IgD-negative memory B cell (primary cell): ENCODE data around the gene SLC27A6. TPM values are rescaled to one million over a fixed set of nuclear protein-coding genes. Genes with fewer than 3 reads are reported as not detected.
"Not testable (repeated sequence)": the region's sequence is repeated elsewhere in the genome, so short reads cannot be mapped to it uniquely, and the experiment has no call there.

Experiments
- H3K27ac Mint-ChIP-seq, 3 donors: one replicate each; pipeline ENCODE4 v1.8.0; 2020 to 2022; ENCODE audit warnings: mild to moderate bottlenecking in 3 of 3, mixed read lengths in 3 of 3, moderate library complexity in 1 of 3
- H3K27me3 Mint-ChIP-seq: one replicate; pipeline ENCODE4 v1.8.0; 2021; ENCODE audit warnings: mixed read lengths
- H3K36me3 Mint-ChIP-seq: one replicate; pipeline ENCODE4 v1.8.0; 2020; ENCODE audit warnings: mild to moderate bottlenecking, mixed read lengths
- H3K4me1 Mint-ChIP-seq, 3 donors: one replicate each; pipeline ENCODE4 v1.8.0; 2020 to 2022; ENCODE audit warnings: mixed read lengths in 3 of 3, mild to moderate bottlenecking in 1 of 3
- H3K4me3 Mint-ChIP-seq, 4 donors: one replicate each; pipeline ENCODE4 v1.8.0; 2020 to 2022; ENCODE audit warnings: mild to moderate bottlenecking in 4 of 4, mixed read lengths in 4 of 4, moderate library complexity in 3 of 4
- H3K9me3 Mint-ChIP-seq, 3 donors: one replicate each; pipeline ENCODE4 v1.8.0; 2020 to 2021; ENCODE audit warnings: mixed read lengths in 3 of 3, mild to moderate bottlenecking in 1 of 3
- polyA plus RNA-seq: library from polyadenylated mRNA; unstranded; fragments of 300-500 nt; fragmentation: Illumina TruSeq; gene quantifications from one replicate; pipeline ENCODE4 v1.2.3, GENCODE V29; 2021

SLC27A6 gene
- polyA plus RNA-seq, 1 donor from 2014 or later: not detected

GRCh38 chr5:129031886-129032683 is 66.8 kb downstream of the SLC27A6 start:
- Mint-ChIP-seq H3K4me1 (no peaks in the 10 kb centered on the region), H3K36me3 (no peaks in the 10 kb centered on the region), H3K27ac (no peak overlapping the region), H3K27me3 (peaks cover 7% of the 10 kb centered on the region), H3K4me3 (no peak overlapping the region), H3K9me3 (no peaks in the 10 kb centered on the region)

GRCh38 chr5:129036257-129036656 is 71.0 kb downstream of the SLC27A6 start:
- not testable (repeated sequence) for H3K4me3 Mint-ChIP-seq, H3K4me1 Mint-ChIP-seq, H3K27ac Mint-ChIP-seq, H3K27me3 Mint-ChIP-seq, H3K9me3 Mint-ChIP-seq, H3K36me3 Mint-ChIP-seq

GRCh38 chr5:129041196-129041881 is 76.1 kb downstream of the SLC27A6 start:
- peaks cover 4% of the 10 kb centered on the region for H3K27me3 Mint-ChIP-seq
- H3K4me1 Mint-ChIP-seq: no peaks in the 10 kb centered on the region
- no peak overlapping the region for H3K4me3 Mint-ChIP-seq
- peaks cover 7 to 22% (median 9%) of the 10 kb centered on the region in 3 donors for H3K9me3 Mint-ChIP-seq
- no peak overlapping the region for H3K27ac Mint-ChIP-seq
- peaks cover 2% of the 10 kb centered on the region for H3K36me3 Mint-ChIP-seq

GRCh38 chr5:129042306-129042705 is 77.0 kb downstream of the SLC27A6 start:
- H3K4me1 Mint-ChIP-seq: no peaks in the 10 kb centered on the region
- peaks cover 4% of the 10 kb centered on the region for H3K27me3 Mint-ChIP-seq
- H3K4me3 Mint-ChIP-seq: no peak overlapping the region
- H3K9me3 Mint-ChIP-seq: peaks cover 7 to 22% (median 9%) of the 10 kb centered on the region in 3 donors
- no peak overlapping the region for H3K27ac Mint-ChIP-seq
- H3K36me3 Mint-ChIP-seq: peaks cover 2% of the 10 kb centered on the region

GRCh38 chr5:129043894-129044293 is 78.6 kb downstream of the SLC27A6 start:
- H3K9me3 Mint-ChIP-seq: peaks cover 7 to 22% (median 9%) of the 10 kb centered on the region in 3 donors

GRCh38 chr5:129046151-129046550 is 80.9 kb downstream of the SLC27A6 start:
- Mint-ChIP-seq H3K27me3 (peaks cover 4% of the 10 kb centered on the region), H3K9me3 (peaks cover 7 to 22% (median 9%) of the 10 kb centered on the region in 3 donors), H3K27ac (no peak overlapping the region)

More at GRCh38 chr5:129043894-129044293, 78.6 kb downstream of the SLC27A6 start:
- H3K27ac Mint-ChIP-seq: no peak overlapping the region
- peaks cover 2% of the 10 kb centered on the region for H3K36me3 Mint-ChIP-seq
- H3K4me1 Mint-ChIP-seq: no peaks in the 10 kb centered on the region
- H3K4me3 Mint-ChIP-seq: no peak overlapping the region
- peaks cover 4% of the 10 kb centered on the region for H3K27me3 Mint-ChIP-seq

GRCh38 chr5:129048509-129048908 is 83.2 kb downstream of the SLC27A6 start:
- Mint-ChIP-seq H3K9me3 (peaks cover 4 to 18% (median 9%) of the 10 kb centered on the region in 3 donors), H3K4me3 (no peak overlapping the region), H3K27ac (no peak overlapping the region), H3K27me3 (no peaks in the 10 kb centered on the region), H3K4me1 (no peaks in the 10 kb centered on the region), H3K36me3 (peaks cover 2% of the 10 kb centered on the region)

More at GRCh38 chr5:129046151-129046550, 80.9 kb downstream of the SLC27A6 start:
- H3K36me3 Mint-ChIP-seq: peaks cover 2% of the 10 kb centered on the region
- H3K4me3 Mint-ChIP-seq: no peak overlapping the region
- no peaks in the 10 kb centered on the region for H3K4me1 Mint-ChIP-seq

GRCh38 chr5:129049126-129049799 is 84.0 kb downstream of the SLC27A6 start:
- H3K27ac Mint-ChIP-seq: no peak overlapping the region
- no peak overlapping the region for H3K4me3 Mint-ChIP-seq
- no peaks in the 10 kb centered on the region for H3K27me3 Mint-ChIP-seq
- H3K36me3 Mint-ChIP-seq: peaks cover 2% of the 10 kb centered on the region
- H3K4me1 Mint-ChIP-seq: no peaks in the 10 kb centered on the region
- peaks cover 3 to 14% (median 6%) of the 10 kb centered on the region in 3 donors for H3K9me3 Mint-ChIP-seq

- no peaks in the 10 kb centered on the region for H3K4me1 Mint-ChIP-seq
- no peak overlapping the region for H3K4me3 Mint-ChIP-seq
- no peaks in the 10 kb centered on the region for H3K36me3 Mint-ChIP-seq
- no peaks in the 10 kb centered on the region for H3K9me3 Mint-ChIP-seq
- H3K27ac Mint-ChIP-seq: no peak overlapping the region
- H3K27me3 Mint-ChIP-seq: peaks cover 2% of the 10 kb centered on the region
Measured at GRCh38 chr5:129051283-129051682, 86.0 kb downstream of the SLC27A6 start.

- no peak overlapping the region for H3K4me3 Mint-ChIP-seq
- H3K9me3 Mint-ChIP-seq: peaks cover 0 to 3% (median 1%) of the 10 kb centered on the region in 3 donors
- no peaks in the 10 kb centered on the region for H3K4me1 Mint-ChIP-seq
- no peaks in the 10 kb centered on the region for H3K36me3 Mint-ChIP-seq
- peaks cover 5% of the 10 kb centered on the region for H3K27me3 Mint-ChIP-seq
- H3K27ac Mint-ChIP-seq: no peak overlapping the region
Measured at GRCh38 chr5:129053438-129053837, 88.2 kb downstream of the SLC27A6 start.

GRCh38 chr5:129057329-129057728 is 92.0 kb downstream of the SLC27A6 start:
- no peak overlapping the region for H3K4me3 Mint-ChIP-seq
- H3K9me3 Mint-ChIP-seq: peaks cover 0 to 3% (median 1%) of the 10 kb centered on the region in 3 donors
- peaks cover 7% of the 10 kb centered on the region for H3K27me3 Mint-ChIP-seq
- no peaks in the 10 kb centered on the region for H3K4me1 Mint-ChIP-seq
- H3K36me3 Mint-ChIP-seq: no peaks in the 10 kb centered on the region
- H3K27ac Mint-ChIP-seq: no peak overlapping the region

- Mint-ChIP-seq H3K27ac (no peak overlapping the region), H3K27me3 (peaks cover 6% of the 10 kb centered on the region), H3K4me3 (no peak overlapping the region), H3K36me3 (peaks cover 2% of the 10 kb centered on the region), H3K4me1 (no peaks in the 10 kb centered on the region), H3K9me3 (peaks cover 0 to 1% (median 1%) of the 10 kb centered on the region in 3 donors)
Measured at GRCh38 chr5:129061849-129062248, 96.6 kb downstream of the SLC27A6 start.

- Mint-ChIP-seq H3K4me3 (no peak overlapping the region), H3K4me1 (no peaks in the 10 kb centered on the region), H3K27ac (no peak overlapping the region), H3K36me3 (peaks cover 2% of the 10 kb centered on the region), H3K27me3 (peaks cover 2% of the 10 kb centered on the region), H3K9me3 (peaks cover 0 to under 1% (median 0%) of the 10 kb centered on the region in 3 donors)
Measured at GRCh38 chr5:129063483-129064113, 98.3 kb downstream of the SLC27A6 start.

GRCh38 chr5:129065721-129066120 is 100.4 kb downstream of the SLC27A6 start:
- H3K27me3 Mint-ChIP-seq: peaks cover 2% of the 10 kb centered on the region
- peaks cover 2% of the 10 kb centered on the region for H3K36me3 Mint-ChIP-seq

More at GRCh38 chr5:129065721-129066120, 100.4 kb downstream of the SLC27A6 start:
- Mint-ChIP-seq H3K4me3 (no peak overlapping the region), H3K27ac (no peak overlapping the region), H3K4me1 (peaks cover 0 to 1% (median 0%) of the 10 kb centered on the region in 3 donors), H3K9me3 (peaks cover 0 to 3% (median 0%) of the 10 kb centered on the region in 3 donors)
